D721Med (cell line): ENCODE results near the gene LRRC8C.

Source experiments
- DNase-seq: peaks from one replicate; pipeline ENCODE4 v3.0.0; 2011; ENCODE audit warnings: low spot score; ENCODE audit not compliant: insufficient read length
- FAIRE-seq: peaks from 2 replicates; lab custom pipeline; 2011; peaks lifted over from hg19 to GRCh38; lab: Jason Lieb, UNC
- CTCF ChIP-seq: IDR thresholded peaks from 2 replicates; pipeline ENCODE4 v1.5.1; 2012; ENCODE audit warnings: mild to moderate bottlenecking, control low read depth; ENCODE audit not compliant: insufficient read depth; ENCODE audit errors: missing control alignments

Gene LRRC8C

GRCh38 chr1:89757532-89757931, 124.6 kb downstream of the LRRC8C start:
- FAIRE-seq = no peak
- no peak for TF ChIP-seq CTCF
- DNase-seq = no peak

- DNase-seq = no peak
- TF ChIP-seq CTCF = no peak
- no peak for FAIRE-seq
Observed at GRCh38 chr1:89758156-89758555, 125.2 kb downstream of the LRRC8C start.

- DNase-seq (no peak), FAIRE-seq (no peak)
Observed at GRCh38 chr1:89759036-89759435, 126.1 kb downstream of the LRRC8C start.

GRCh38 chr1:89760496-89760895, 127.6 kb downstream of the LRRC8C start:
- FAIRE-seq = no peak
- TF ChIP-seq CTCF = no peak
- DNase-seq = no peak

More at GRCh38 chr1:89759036-89759435, 126.1 kb downstream of the LRRC8C start:
- no peak for TF ChIP-seq CTCF

GRCh38 chr1:89761338-89761737, 128.4 kb downstream of the LRRC8C start:
- no peak for TF ChIP-seq CTCF

GRCh38 chr1:89761901-89762300, 129.0 kb downstream of the LRRC8C start:
- FAIRE-seq (no peak), DNase-seq (no peak)
- no peak for TF ChIP-seq CTCF

More at GRCh38 chr1:89761338-89761737, 128.4 kb downstream of the LRRC8C start:
- FAIRE-seq = no peak
- no peak for DNase-seq

- DNase-seq (no peak), FAIRE-seq (no peak)
- TF ChIP-seq CTCF = no peak
Observed at GRCh38 chr1:89762386-89762778, 129.5 kb downstream of the LRRC8C start.
